Osteoblast (primary cell): ENCODE data around the gene FGD4. TPM values are rescaled to one million over a fixed set of nuclear protein-coding genes. Genes with fewer than 3 reads are reported as not detected.
A peak's percentile ranks its signal among the peaks of the same experiment; 100 is the strongest.

Experiments used
- DNase-seq: peaks from one replicate; pipeline ENCODE4 v3.0.0; 2011; ENCODE audit warnings: low spot score, mixed read lengths; ENCODE audit not compliant: insufficient read length; ENCODE audit errors: missing footprints
- H2AFZ ChIP-seq: 2 replicates; pipeline ENCODE4 v1.6.0; 2011; ENCODE audit warnings: mild to moderate bottlenecking, low read length
- H3K27ac ChIP-seq: 2 replicates; pipeline ENCODE4 v1.5.1; 2011; ENCODE audit warnings: mild to moderate bottlenecking, low read depth, low read length, moderate library complexity
- H3K27me3 ChIP-seq: 2 replicates; pipeline ENCODE4 v1.6.0; 2012; ENCODE audit warnings: mild to moderate bottlenecking, control low read depth, inconsistent platforms, low read length, moderate library complexity; ENCODE audit not compliant: insufficient read depth
- H3K36me3 ChIP-seq: 2 replicates; pipeline ENCODE4 v1.5.1; 2011; ENCODE audit warnings: mild to moderate bottlenecking, low read length, control low read depth, moderate library complexity; ENCODE audit not compliant: insufficient read depth
- H3K4me1 ChIP-seq: 2 replicates; pipeline ENCODE4 v1.5.1; 2011; ENCODE audit warnings: mild to moderate bottlenecking, low read length, control low read depth, moderate library complexity; ENCODE audit not compliant: insufficient read depth
- H3K4me2 ChIP-seq: 2 replicates; pipeline ENCODE4 v1.6.0; 2011; ENCODE audit warnings: mild to moderate bottlenecking, low read length; ENCODE audit not compliant: insufficient read depth
- H3K4me3 ChIP-seq: fragments of 200-600 bp; sonication (generic); 3 replicates; pipeline ENCODE4 v1.5.1; 2012; ENCODE audit warnings: mild to moderate bottlenecking, low read length, inconsistent platforms; ENCODE audit not compliant: insufficient read depth
- H3K79me2 ChIP-seq: 2 replicates; pipeline ENCODE4 v1.6.0; 2012; ENCODE audit warnings: mild to moderate bottlenecking, low read length, control low read depth, inconsistent platforms; ENCODE audit not compliant: insufficient read depth
- H3K9me3 ChIP-seq: 2 replicates; pipeline ENCODE4 v1.5.1; 2011; ENCODE audit warnings: low read depth, low read length, control low read depth
- H4K20me1 ChIP-seq: 2 replicates; pipeline ENCODE4 v1.6.0; 2012; ENCODE audit warnings: mild to moderate bottlenecking, low read length, control low read depth; ENCODE audit not compliant: insufficient read depth
- total RNA-seq: library from RNA; depleted of rRNA; stranded (reverse); fragments of >200 nt; gene quantifications from 2 replicates; pipeline ENCODE4 v1.2.3, GENCODE V29; 2012
- TF ChIP-seq, protein P1 (sequence below): IDR thresholded peaks from 2 replicates; pipeline ENCODE4 v1.5.1; 2011; ENCODE audit warnings: mild to moderate bottlenecking, low read depth, low read length, moderate library complexity; ENCODE audit errors: extremely low read depth

The FGD4 gene
- total RNA-seq, 1 donor: 11.9 TPM

DNA sequence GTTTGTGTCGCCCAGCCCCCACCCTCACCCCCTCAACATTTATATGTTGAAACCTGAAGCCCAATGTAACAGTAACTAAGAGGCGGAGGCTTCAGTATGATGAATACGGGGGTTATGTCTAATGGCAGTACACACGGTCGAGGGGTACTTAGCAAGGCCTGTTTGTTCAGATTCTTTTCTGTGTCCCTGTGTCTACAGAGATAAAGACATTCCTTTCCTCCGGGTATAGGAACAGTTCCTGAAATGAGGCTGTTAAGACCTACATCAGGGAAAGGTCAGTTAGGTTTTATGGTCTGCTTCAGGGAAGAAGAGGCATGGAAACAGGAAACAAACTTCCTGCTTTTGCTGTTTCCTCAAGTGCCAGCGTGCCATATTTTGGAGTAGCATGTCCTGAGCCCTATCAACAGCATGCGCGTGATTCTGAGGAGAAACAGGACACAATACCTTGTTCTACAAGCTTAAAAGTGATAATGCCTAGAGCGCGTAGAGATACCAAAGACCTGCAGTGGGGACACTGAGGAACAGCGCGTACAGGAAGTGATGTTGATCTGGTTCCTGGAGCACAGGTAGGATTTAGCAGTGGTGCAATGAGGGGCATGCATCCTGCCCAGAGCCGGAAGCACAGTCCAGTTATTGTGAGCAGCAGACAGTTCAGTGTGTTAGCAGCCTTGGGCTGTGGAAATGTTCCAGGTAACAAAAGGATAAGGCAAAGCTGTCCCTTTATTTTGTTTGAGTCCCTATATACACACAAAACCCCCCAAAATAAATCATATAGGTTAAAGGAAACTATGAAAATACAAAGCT, 47.2 kb downstream of the FGD4 start:
- H3K9me3 ChIP-seq: no peaks in the 10 kb centered on the region
- no peaks in the 10 kb centered on the region for H3K4me1 ChIP-seq
- no peak overlapping the region for H3K4me2 ChIP-seq
- H2AFZ ChIP-seq: no peak overlapping the region
- no peak overlapping the region for H3K4me3 ChIP-seq
- H3K27ac ChIP-seq: no peak overlapping the region
- no peaks in the 10 kb centered on the region for H4K20me1 ChIP-seq
- no peaks in the 10 kb centered on the region for H3K79me2 ChIP-seq
- TF ChIP-seq, protein P1, sequence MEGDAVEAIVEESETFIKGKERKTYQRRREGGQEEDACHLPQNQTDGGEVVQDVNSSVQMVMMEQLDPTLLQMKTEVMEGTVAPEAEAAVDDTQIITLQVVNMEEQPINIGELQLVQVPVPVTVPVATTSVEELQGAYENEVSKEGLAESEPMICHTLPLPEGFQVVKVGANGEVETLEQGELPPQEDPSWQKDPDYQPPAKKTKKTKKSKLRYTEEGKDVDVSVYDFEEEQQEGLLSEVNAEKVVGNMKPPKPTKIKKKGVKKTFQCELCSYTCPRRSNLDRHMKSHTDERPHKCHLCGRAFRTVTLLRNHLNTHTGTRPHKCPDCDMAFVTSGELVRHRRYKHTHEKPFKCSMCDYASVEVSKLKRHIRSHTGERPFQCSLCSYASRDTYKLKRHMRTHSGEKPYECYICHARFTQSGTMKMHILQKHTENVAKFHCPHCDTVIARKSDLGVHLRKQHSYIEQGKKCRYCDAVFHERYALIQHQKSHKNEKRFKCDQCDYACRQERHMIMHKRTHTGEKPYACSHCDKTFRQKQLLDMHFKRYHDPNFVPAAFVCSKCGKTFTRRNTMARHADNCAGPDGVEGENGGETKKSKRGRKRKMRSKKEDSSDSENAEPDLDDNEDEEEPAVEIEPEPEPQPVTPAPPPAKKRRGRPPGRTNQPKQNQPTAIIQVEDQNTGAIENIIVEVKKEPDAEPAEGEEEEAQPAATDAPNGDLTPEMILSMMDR: no peak
- H3K36me3 ChIP-seq: no peaks in the 10 kb centered on the region
- no peaks in the 10 kb centered on the region for H3K27me3 ChIP-seq
- DNase-seq: no peak

DNA sequence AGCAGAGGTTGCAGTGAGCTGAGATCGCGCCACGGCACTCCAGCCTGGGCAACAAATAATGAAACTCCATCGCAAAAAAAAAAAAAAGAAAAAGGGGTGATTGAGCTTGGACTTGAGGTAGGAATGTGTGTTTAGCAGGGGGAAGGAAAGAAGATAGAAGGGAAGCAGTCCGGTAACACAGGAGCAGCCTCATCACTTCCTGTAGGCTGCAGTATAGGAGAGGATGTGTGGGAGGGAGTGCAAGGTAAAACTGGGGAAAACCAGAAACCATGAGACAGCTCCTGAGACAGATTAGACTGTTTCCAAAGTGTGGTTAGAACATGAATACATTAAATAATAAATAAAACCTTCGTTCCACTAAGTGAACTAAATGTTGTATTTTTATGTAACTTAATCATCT, 49.2 kb downstream of the FGD4 start:
- Histone ChIP-seq H3K9me3 (no peaks in the 10 kb centered on the region), H3K4me3 (no peak overlapping the region), H3K4me1 (no peaks in the 10 kb centered on the region), H2AFZ (peak overlapping the region; percentile 20), H3K36me3 (no peaks in the 10 kb centered on the region), H3K27me3 (no peaks in the 10 kb centered on the region), H3K4me2 (no peak overlapping the region), H4K20me1 (no peaks in the 10 kb centered on the region), H3K79me2 (no peaks in the 10 kb centered on the region), H3K27ac (no peak overlapping the region)
- DNase-seq: no peak
- TF ChIP-seq, protein P1: no peak

DNA sequence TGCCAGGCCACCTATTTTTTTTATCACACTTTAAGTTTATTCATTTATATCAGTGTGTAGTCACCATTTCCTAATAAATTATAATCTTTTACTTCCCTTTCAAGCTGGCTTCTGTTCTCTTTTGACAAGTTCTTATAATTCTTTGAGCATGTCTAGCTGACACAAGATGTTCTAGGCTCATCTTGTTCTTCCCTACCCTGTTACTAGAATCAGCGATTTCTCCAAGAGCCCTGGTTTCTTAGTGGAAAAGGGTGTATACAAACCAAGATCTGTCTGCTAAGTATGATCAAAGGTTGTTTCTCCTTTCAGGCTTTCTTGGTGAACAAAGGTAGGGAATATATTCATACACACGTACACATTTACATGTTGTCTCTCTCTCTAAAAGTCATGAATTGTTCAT, 51.0 kb downstream of the FGD4 start:
- no peaks in the 10 kb centered on the region for H3K36me3 ChIP-seq

DNA sequence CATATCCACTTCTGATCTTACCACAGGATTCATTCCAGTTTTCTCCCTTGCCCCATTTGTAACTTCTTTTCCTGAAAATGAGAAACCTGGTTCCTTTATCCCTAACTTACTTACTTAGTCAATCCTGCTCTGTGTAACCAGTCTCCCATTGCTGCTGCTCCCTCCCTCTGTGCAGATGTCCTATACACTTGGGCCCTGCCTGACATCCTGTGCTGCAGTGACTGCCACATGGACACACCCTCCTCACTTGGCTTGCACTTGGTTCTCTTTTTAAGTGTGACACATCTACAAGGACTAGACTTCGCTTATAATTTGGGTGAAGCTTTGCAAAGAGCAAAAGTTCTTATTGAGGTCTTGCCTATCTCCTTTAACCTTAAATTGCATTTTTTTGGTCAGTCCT, 51.4 kb downstream of the FGD4 start:
- Histone ChIP-seq H3K36me3 (no peaks in the 10 kb centered on the region), H2AFZ (no peak overlapping the region), H3K27ac (no peak overlapping the region), H3K9me3 (no peaks in the 10 kb centered on the region), H3K79me2 (no peaks in the 10 kb centered on the region), H3K4me2 (no peak overlapping the region), H3K4me1 (peaks cover 8% of the 10 kb centered on the region), H4K20me1 (no peaks in the 10 kb centered on the region), H3K27me3 (no peaks in the 10 kb centered on the region), H3K4me3 (no peak overlapping the region)
- TF ChIP-seq, protein P1: no peak
- DNase-seq: no peak

More for the DNA sequence above, 51.0 kb downstream of the FGD4 start:
- H2AFZ ChIP-seq: no peak overlapping the region
- no peaks in the 10 kb centered on the region for H3K79me2 ChIP-seq
- no peaks in the 10 kb centered on the region for H3K9me3 ChIP-seq
- no peaks in the 10 kb centered on the region for H4K20me1 ChIP-seq
- H3K27ac ChIP-seq: no peak overlapping the region
- TF ChIP-seq, protein P1: no peak
- H3K4me3 ChIP-seq: no peak overlapping the region
- no peak for DNase-seq
- H3K4me1 ChIP-seq: peaks cover 7% of the 10 kb centered on the region
- H3K27me3 ChIP-seq: no peaks in the 10 kb centered on the region
- no peak overlapping the region for H3K4me2 ChIP-seq
